Measurements from ENCODE around the gene NMUR1. TPM values are rescaled to one million over a fixed set of nuclear protein-coding genes. Genes with fewer than 3 reads are reported as not detected.

Gene NMUR1
- total and polyA plus RNA-seq, 11 donors: 0.10 to 0.71 (median 0.35) TPM; not detected in 2

- DNase-seq: peak in 1 of 5 donors; percentile 51
- intact Hi-C loops (cut with DNase I): no loop called here
These were observed 38.7 kb upstream of the NMUR1 start for GRCh38 chr2:231568785-231569435.

GRCh38 chr2:231568098-231568784 is 38.0 kb upstream of the NMUR1 start:
- H3K27me3 ChIP-seq: no peaks in the 10 kb centered on the region
- no peaks in the 10 kb centered on the region for H3K4me1 ChIP-seq
- H3K36me3 ChIP-seq: no peaks in the 10 kb centered on the region
- intact Hi-C loops (cut with DNase I): no loop called here
- no peak for TF ChIP-seq POLR2A (IDR thresholded peaks at IDR 0.05)
- TF ChIP-seq CTCF (IDR thresholded peaks at IDR 0.05): no peak
- ATAC-seq (no peak), DNase-seq (peak in 1 of 5 donors; percentile 27)
- H3K9me3 ChIP-seq: no peaks in the 10 kb centered on the region
- no peak overlapping the region for H3K4me3 ChIP-seq
- no peak overlapping the region for H3K27ac ChIP-seq
- WGBS, 4 donors: 60 to 80% (median 75%) methylated on average over 3 to 6 of the region's 6 CpGs

More at GRCh38 chr2:231568785-231569435, 38.7 kb upstream of the NMUR1 start:
- no peaks in the 10 kb centered on the region for H3K27me3 ChIP-seq
- ATAC-seq: peak in 1 of 4 donors; percentile 31
- H3K36me3 ChIP-seq: no peaks in the 10 kb centered on the region
- 83 to 96% (median 89%) methylated on average over 7 of the region's 7 CpGs for WGBS, 4 donors
- H3K9me3 ChIP-seq: no peaks in the 10 kb centered on the region
- TF ChIP-seq CTCF (IDR thresholded peaks at IDR 0.05) (no peak), POLR2A (IDR thresholded peaks at IDR 0.05) (no peak)
- H3K4me1 ChIP-seq: no peaks in the 10 kb centered on the region
- no peak overlapping the region for H3K27ac ChIP-seq
- H3K4me3 ChIP-seq: no peak overlapping the region

- Histone ChIP-seq H3K36me3 (no peaks in the 10 kb centered on the region), H3K27me3 (no peaks in the 10 kb centered on the region), H3K9me3 (no peaks in the 10 kb centered on the region), H3K27ac (no peak overlapping the region), H3K4me3 (no peak overlapping the region), H3K4me1 (no peaks in the 10 kb centered on the region)
- 89 to 92% (median 91%) methylated on average over 3 of the region's 3 CpGs for WGBS, 4 donors
- ATAC-seq (no peak), DNase-seq (no peak)
- no peak for TF ChIP-seq CTCF (IDR thresholded peaks at IDR 0.05)
- no peak for TF ChIP-seq POLR2A (IDR thresholded peaks at IDR 0.05)
- intact Hi-C loops (cut with DNase I): loop anchor here in 1 of 10 donors (2.0 kb wide), 1 partner anchor 34 kb away; no protein-coding TSS in a partner anchor
These were observed 36.9 kb upstream of the NMUR1 start for GRCh38 chr2:231567159-231567558.

- 82 to 88% (median 84%) methylated on average over 4 of the region's 4 CpGs for WGBS, 4 donors
- Histone ChIP-seq H3K36me3 (no peaks in the 10 kb centered on the region), H3K27ac (no peak overlapping the region), H3K27me3 (no peaks in the 10 kb centered on the region), H3K4me1 (no peaks in the 10 kb centered on the region), H3K9me3 (no peaks in the 10 kb centered on the region), H3K4me3 (no peak overlapping the region)
- ATAC-seq (no peak), DNase-seq (peak in 1 of 5 donors; percentile 24)
- no peak for TF ChIP-seq CTCF (IDR thresholded peaks at IDR 0.05)
- TF ChIP-seq POLR2A (IDR thresholded peaks at IDR 0.05): no peak
- intact Hi-C loops (cut with DNase I): loop anchor here in 1 of 10 donors (2.0 kb wide), 1 partner anchor 35 kb away; no protein-coding TSS in a partner anchor
These were observed 35.8 kb upstream of the NMUR1 start for GRCh38 chr2:231565887-231566594.
